OCI-LY7 (cell line): Measurements from ENCODE around the gene GRAMD1B. TPM values are rescaled to one million over a fixed set of nuclear protein-coding genes. Genes with fewer than 3 reads are reported as not detected.
A peak's percentile ranks its signal among the peaks of the same experiment; 100 is the strongest.

ENCODE experiments used
- BruUV-seq: library from RNA; stranded (reverse); fragments of 400-500 nt; replicated peaks from 2 replicates; lab custom pipeline; 2021; lab: Mats Ljungman, UMichigan
- CTCF ChIA-PET: fragments of 300-600 bp; sonication (Branson Sonifier 250); formaldehyde crosslinking; loops from one replicate; lab custom pipeline; 2022; ENCODE audit warnings: antibody characterized with exemption; ENCODE audit not compliant: unreplicated experiment; lab: Charles Lee
- POLR2A ChIA-PET: fragments of 300-600 bp; sonication (Branson Sonifier 250); formaldehyde crosslinking; loops from one replicate; lab custom pipeline; 2022; ENCODE audit warnings: antibody characterized with exemption; lab: Charles Lee
- DNase-seq: peaks from one replicate; pipeline ENCODE4 v3.0.0-alpha.2; 2015; ENCODE audit warnings: low spot score
- H2AFZ ChIP-seq: fragments of 200-600 bp; sonication (generic), shearing (Covaris generic); 2 replicates; pipeline ENCODE4 v1.6.1; 2014; ENCODE audit warnings: mild to moderate bottlenecking, antibody characterized with exemption, low read length, moderate library complexity
- H3K27ac ChIP-seq: fragments of 200-600 bp; sonication (generic); 2 replicates; pipeline ENCODE4 v1.5.1; 2014; ENCODE audit warnings: mixed run types, low read depth, mild to moderate bottlenecking, moderate library complexity, low read length, inconsistent platforms; ENCODE audit not compliant: poor library complexity, severe bottlenecking
- H3K36me3 ChIP-seq: fragments of 200-600 bp; sonication (generic); 2 replicates; pipeline ENCODE4 v1.6.1; 2014; ENCODE audit warnings: mild to moderate bottlenecking, antibody characterized with exemption, low read length, moderate library complexity, mixed read lengths; ENCODE audit not compliant: insufficient read depth
- H3K4me1 ChIP-seq: fragments of 200-600 bp; sonication (generic); 2 replicates; pipeline ENCODE4 v1.5.1; 2014; ENCODE audit warnings: mild to moderate bottlenecking, low read length; ENCODE audit not compliant: insufficient read depth, poor library complexity, severe bottlenecking
- H3K4me2 ChIP-seq: fragments of 200-600 bp; sonication (generic); 2 replicates; pipeline ENCODE4 v1.6.1; 2014; ENCODE audit warnings: mild to moderate bottlenecking, low read length
- H3K4me3 ChIP-seq: fragments of 200-600 bp; sonication (generic); 2 replicates; pipeline ENCODE4 v1.5.1; 2014; ENCODE audit warnings: mild to moderate bottlenecking, low read depth, low read length; ENCODE audit not compliant: poor library complexity, severe bottlenecking
- H3K79me2 ChIP-seq: fragments of 200-600 bp; sonication (generic); 2 replicates; pipeline ENCODE4 v1.6.1; 2016; ENCODE audit warnings: low read depth, mild to moderate bottlenecking, low read length, moderate library complexity, mixed read lengths; ENCODE audit not compliant: insufficient read depth
- H3K9me2 ChIP-seq: fragments of 200-600 bp; sonication (generic); 2 replicates; pipeline ENCODE4 v1.6.1; 2016; ENCODE audit warnings: mild to moderate bottlenecking, low read length, mixed read lengths; ENCODE audit not compliant: insufficient read depth
- H3K9me3 ChIP-seq: fragments of 200-600 bp; sonication (generic); 2 replicates; pipeline ENCODE4 v1.6.1; 2014; ENCODE audit warnings: mild to moderate bottlenecking, mixed run types, low read length, mixed read lengths
- H4K20me1 ChIP-seq: fragments of 200-600 bp; sonication (generic); 2 replicates; pipeline ENCODE4 v1.6.1; 2014; ENCODE audit warnings: mild to moderate bottlenecking, antibody characterized with exemption, low read length, moderate library complexity, mixed read lengths; ENCODE audit not compliant: insufficient read depth
- EZH2phosphoT487 ChIP-seq: fragments of 200-600 bp; sonication (generic); IDR thresholded peaks from 2 replicates; pipeline ENCODE4 v1.6.1; 2018; ENCODE audit warnings: low read depth, borderline replicate concordance, mild to moderate bottlenecking, mixed run types, antibody characterized with exemption, low read length, moderate library complexity, mixed read lengths
- intact Hi-C: fragments of 100-400 bp; cut with micrococcal nuclease; formaldehyde crosslinking; loops from one replicate; pipeline ENCODE4 v1.10.0; 2022; ENCODE audit not compliant: unreplicated experiment
- total RNA-seq, 2 experiments: library from RNA; depleted of rRNA in 1 of 2; stranded (reverse); fragments of >200 nt in 1 of 2; shearing (Covaris generic) in 1 of 2; gene quantifications; 2 replicates each; pipeline ENCODE4 v1.2.3, GENCODE V29; 2014 to 2022
- TF ChIP-seq, protein P1 (sequence below): fragments of 200-600 bp; sonication (generic); conservative IDR thresholded peaks from 2 replicates; pipeline ENCODE4 v1.5.1; 2014; ENCODE audit warnings: mild to moderate bottlenecking, antibody characterized with exemption, low read length, moderate library complexity, mixed read lengths

GRAMD1B gene
- total RNA-seq, 2 experiments from 2014 or later: 0.16 TPM; not detected in 1

GRCh38 chr11:123580557-123581275, 150.6 kb downstream of the GRAMD1B start:
- Histone ChIP-seq H3K4me1 (no peaks in the 10 kb centered on the region), H3K79me2 (no peaks in the 10 kb centered on the region), H2AFZ (no peak overlapping the region), H3K4me2 (no peak overlapping the region), H3K4me3 (no peak overlapping the region), H3K27ac (no peak overlapping the region), H3K9me3 (no peaks in the 10 kb centered on the region), H3K9me2 (no peaks in the 10 kb centered on the region), H4K20me1 (no peaks in the 10 kb centered on the region), H3K36me3 (no peaks in the 10 kb centered on the region)
- peak; percentile 63 for DNase-seq
- TF ChIP-seq EZH2phosphoT487: no peak
- TF ChIP-seq, protein P1, sequence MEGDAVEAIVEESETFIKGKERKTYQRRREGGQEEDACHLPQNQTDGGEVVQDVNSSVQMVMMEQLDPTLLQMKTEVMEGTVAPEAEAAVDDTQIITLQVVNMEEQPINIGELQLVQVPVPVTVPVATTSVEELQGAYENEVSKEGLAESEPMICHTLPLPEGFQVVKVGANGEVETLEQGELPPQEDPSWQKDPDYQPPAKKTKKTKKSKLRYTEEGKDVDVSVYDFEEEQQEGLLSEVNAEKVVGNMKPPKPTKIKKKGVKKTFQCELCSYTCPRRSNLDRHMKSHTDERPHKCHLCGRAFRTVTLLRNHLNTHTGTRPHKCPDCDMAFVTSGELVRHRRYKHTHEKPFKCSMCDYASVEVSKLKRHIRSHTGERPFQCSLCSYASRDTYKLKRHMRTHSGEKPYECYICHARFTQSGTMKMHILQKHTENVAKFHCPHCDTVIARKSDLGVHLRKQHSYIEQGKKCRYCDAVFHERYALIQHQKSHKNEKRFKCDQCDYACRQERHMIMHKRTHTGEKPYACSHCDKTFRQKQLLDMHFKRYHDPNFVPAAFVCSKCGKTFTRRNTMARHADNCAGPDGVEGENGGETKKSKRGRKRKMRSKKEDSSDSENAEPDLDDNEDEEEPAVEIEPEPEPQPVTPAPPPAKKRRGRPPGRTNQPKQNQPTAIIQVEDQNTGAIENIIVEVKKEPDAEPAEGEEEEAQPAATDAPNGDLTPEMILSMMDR: peak; percentile 87
- ChIA-PET POLR2A (interaction anchor here (0.6 to 0.7 kb wide), 3 partner anchors 51 to 1306 kb away, joined by 3 read pairs; no protein-coding TSS in a partner anchor), CTCF (no interaction called here)
- no TSS peak for BruUV-seq
- intact Hi-C loops: loop anchor here (5.0 kb wide), 1 partner anchor 132 kb away; no protein-coding TSS in a partner anchor

GRCh38 chr11:123581651-123582399, 151.8 kb downstream of the GRAMD1B start:
- H3K9me3 ChIP-seq: no peaks in the 10 kb centered on the region
- no peak for DNase-seq
- no peak overlapping the region for H3K27ac ChIP-seq
- no peak for TF ChIP-seq EZH2phosphoT487
- TF ChIP-seq, protein P1: no peak
- H3K4me1 ChIP-seq: no peaks in the 10 kb centered on the region
- ChIA-PET POLR2A (no interaction called here), CTCF (no interaction called here)
- BruUV-seq: no TSS peak
- H2AFZ ChIP-seq: no peak overlapping the region
- H3K9me2 ChIP-seq: no peaks in the 10 kb centered on the region
- intact Hi-C loops: loop anchor here (5.0 kb wide), 1 partner anchor 130 kb away; no protein-coding TSS in a partner anchor
- no peak overlapping the region for H3K4me3 ChIP-seq
- no peaks in the 10 kb centered on the region for H4K20me1 ChIP-seq
- no peaks in the 10 kb centered on the region for H3K79me2 ChIP-seq
- H3K36me3 ChIP-seq: no peaks in the 10 kb centered on the region
- H3K4me2 ChIP-seq: no peak overlapping the region
